ENCODE results near the gene PTK7.

The PTK7 gene

GRCh38 chr6:43082806-43083655 is 6.9 kb downstream of the PTK7 start:
- FAIRE-seq (no peak), DNase-seq (ENCODE audit: insufficient read length, low spot score) (no peak)

- no peak for FAIRE-seq
These were observed 10.0 kb downstream of the PTK7 start for GRCh38 chr6:43086022-43086658.

GRCh38 chr6:43088654-43089056 is 12.5 kb downstream of the PTK7 start:
- no peak for FAIRE-seq
- DNase-seq (ENCODE audit: insufficient read length, low spot score) = peak; percentile 61

More at GRCh38 chr6:43086022-43086658, 10.0 kb downstream of the PTK7 start:
- no peak for DNase-seq (ENCODE audit: insufficient read length, low spot score)

- FAIRE-seq (no peak), DNase-seq (ENCODE audit: insufficient read length, low spot score) (no peak)
These were observed 13.4 kb downstream of the PTK7 start for GRCh38 chr6:43089467-43089866.

GRCh38 chr6:43089874-43090558 is 13.9 kb downstream of the PTK7 start:
- DNase-seq (ENCODE audit: insufficient read length, low spot score) = no peak

GRCh38 chr6:43090559-43090956 is 14.4 kb downstream of the PTK7 start:
- DNase-seq (ENCODE audit: insufficient read length, low spot score) (no peak), FAIRE-seq (no peak)

More at GRCh38 chr6:43089874-43090558, 13.9 kb downstream of the PTK7 start:
- FAIRE-seq = no peak

GRCh38 chr6:43091020-43091419 is 14.9 kb downstream of the PTK7 start:
- DNase-seq (ENCODE audit: insufficient read length, low spot score) (no peak), FAIRE-seq (no peak)

GRCh38 chr6:43091436-43091991 is 15.4 kb downstream of the PTK7 start:
- FAIRE-seq = no peak

GRCh38 chr6:43092635-43093034 is 16.5 kb downstream of the PTK7 start:
- FAIRE-seq (no peak), DNase-seq (ENCODE audit: insufficient read length, low spot score) (no peak)

More at GRCh38 chr6:43091436-43091991, 15.4 kb downstream of the PTK7 start:
- no peak for DNase-seq (ENCODE audit: insufficient read length, low spot score)

GRCh38 chr6:43093436-43094289 is 17.5 kb downstream of the PTK7 start:
- DNase-seq (ENCODE audit: insufficient read length, low spot score) (no peak), FAIRE-seq (no peak)

- FAIRE-seq (no peak), DNase-seq (ENCODE audit: insufficient read length, low spot score) (no peak)
These were observed 19.8 kb downstream of the PTK7 start for GRCh38 chr6:43095939-43096338.

GRCh38 chr6:43096451-43097097 is 20.5 kb downstream of the PTK7 start:
- no peak for DNase-seq (ENCODE audit: insufficient read length, low spot score)
- FAIRE-seq = peak; percentile 33

- FAIRE-seq (no peak), DNase-seq (ENCODE audit: insufficient read length, low spot score) (no peak)
These were observed 21.0 kb downstream of the PTK7 start for GRCh38 chr6:43097098-43097489.

- DNase-seq (ENCODE audit: insufficient read length, low spot score) = no peak
- no peak for FAIRE-seq
These were observed 21.4 kb downstream of the PTK7 start for GRCh38 chr6:43097502-43097901.

GRCh38 chr6:43101497-43101896 is 25.4 kb downstream of the PTK7 start:
- FAIRE-seq (no peak), DNase-seq (ENCODE audit: insufficient read length, low spot score) (no peak)

GRCh38 chr6:43103253-43103876 is 27.3 kb downstream of the PTK7 start:
- DNase-seq (ENCODE audit: insufficient read length, low spot score) (no peak), FAIRE-seq (no peak)

GRCh38 chr6:43105538-43106222 is 29.6 kb downstream of the PTK7 start:
- DNase-seq (ENCODE audit: insufficient read length, low spot score) (no peak), FAIRE-seq (no peak)

GRCh38 chr6:43107344-43108062 is 31.4 kb downstream of the PTK7 start:
- DNase-seq (ENCODE audit: insufficient read length, low spot score) (no peak), FAIRE-seq (no peak)

Data from HTR-8/SVneo (cell line).